Hair follicular keratinocyte (primary cell): Measurements from ENCODE around the gene SERPINF2. TPM values are rescaled to one million over a fixed set of nuclear protein-coding genes. Genes with fewer than 3 reads are reported as not detected.

Source experiments
- total RNA-seq: library from RNA; depleted of rRNA; stranded (reverse); fragments of >200 nt; gene quantifications from 2 replicates; pipeline ENCODE4 v1.2.3, GENCODE V29; 2015

Gene SERPINF2
- total RNA-seq, result 0.08 and 0.70 TPM in 2 replicates

DNA sequence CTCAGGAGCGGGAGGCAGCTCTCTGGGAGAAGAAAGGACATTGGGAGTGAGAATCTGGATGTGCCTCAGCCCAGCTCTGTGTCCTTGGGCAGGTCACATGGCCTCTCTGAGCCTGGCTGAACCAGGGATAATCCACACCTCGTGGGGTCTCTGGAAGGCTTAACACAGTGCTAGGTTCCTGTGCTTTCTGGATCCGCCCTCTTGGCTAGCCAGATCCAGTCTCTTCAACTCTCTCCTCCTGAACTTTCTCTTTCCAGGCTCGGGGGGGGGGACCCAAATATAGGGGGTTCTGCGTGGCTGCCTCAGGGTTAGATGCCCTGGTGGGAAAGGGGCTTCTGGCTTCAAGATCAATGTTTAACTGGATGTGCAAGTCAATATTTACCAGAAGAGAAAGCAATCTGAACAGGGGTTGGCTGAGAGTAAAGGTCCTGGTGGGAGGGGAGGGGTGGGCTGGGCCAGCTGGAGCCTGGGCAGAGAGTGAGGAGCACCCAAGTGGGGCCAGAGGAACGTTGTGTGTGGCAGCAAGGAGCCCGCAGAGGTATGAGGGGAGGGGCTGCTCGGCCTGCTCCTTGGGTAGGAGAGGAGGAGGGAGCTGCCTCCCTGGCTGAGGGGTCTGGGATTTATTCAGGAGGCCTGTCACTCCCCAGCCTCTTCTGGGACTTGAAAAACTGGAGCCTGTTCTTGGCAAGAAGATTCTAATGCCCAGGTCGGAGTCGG, at the start of gene SERPINF2:
SERPINF2 (plus strand) TSS at position 501 of the 717 bp plus-strand sequence. CDS start 2,125 bp downstream, outside the sequence.

GRCh38 chr17:1709971-1710806, 32.5 kb upstream of the SERPINF2 start, which contains the start of gene TLCD2:
TLCD2 (minus strand) TSS chr17:1710377; CDS start chr17:1710242, 135 bp downstream.

GRCh38 chr17:1724351-1724868, 18.3 kb upstream of the SERPINF2 start, which contains the start of gene WDR81:
WDR81 (plus strand) TSS chr17:1724704; CDS start chr17:1724960, 256 bp downstream.

Other genes with a start within 250 kb of the SERPINF2 start
- 16.0 and 37.3 TPM in 2 replicates for gene INPP5K, start 226.3 kb upstream of the SERPINF2 start, total RNA-seq
- 21.1 and 32.9 TPM in 2 replicates for gene PITPNA, start 180.1 kb upstream of the SERPINF2 start, total RNA-seq
- gene SLC43A2, start 114.0 kb upstream of the SERPINF2 start, total RNA-seq, result 9.1 and 14.0 TPM in 2 replicates
- 0.16 TPM in 1 of 2 replicates, not detected in the other for gene SCARF1, start 97.1 kb upstream of the SERPINF2 start, total RNA-seq
- gene RILP, start 93.0 kb upstream of the SERPINF2 start, total RNA-seq, result 7.9 and 11.1 TPM in 2 replicates
- 110 and 129 TPM in 2 replicates for gene PRPF8, start 58.0 kb upstream of the SERPINF2 start, total RNA-seq
- 0.99 and 1.2 TPM in 2 replicates for gene TLCD2, start 32.5 kb upstream of the SERPINF2 start, total RNA-seq
- 8.8 and 12.7 TPM in 2 replicates for gene WDR81, start 18.2 kb upstream of the SERPINF2 start, total RNA-seq
- gene SERPINF1, start 19.2 kb downstream of the SERPINF2 start, total RNA-seq, result 2.7 and 5.2 TPM in 2 replicates
- gene SMYD4, start 87.0 kb downstream of the SERPINF2 start, total RNA-seq, result 4.7 and 6.3 TPM in 2 replicates
- gene RPA1, start 87.1 kb downstream of the SERPINF2 start, total RNA-seq, result 20.1 and 27.5 TPM in 2 replicates